Neuron (in vitro differentiated cells): ENCODE data around the gene SHMT2.

Experiments
- H2AFZ ChIP-seq: one replicate; pipeline ENCODE4 v1.6.1; 2013; ENCODE audit warnings: low read depth, mild to moderate bottlenecking, inconsistent platforms, low read length, moderate library complexity
- H3K27me3 ChIP-seq: one replicate; pipeline ENCODE4 v1.6.1; 2013; ENCODE audit warnings: low read length; ENCODE audit not compliant: insufficient read depth
- H3K36me3 ChIP-seq: one replicate; pipeline ENCODE4 v1.6.1; 2013; ENCODE audit warnings: low read length; ENCODE audit not compliant: insufficient read depth
- H3K4me1 ChIP-seq: one replicate; pipeline ENCODE4 v1.6.1; 2013; ENCODE audit warnings: low read length; ENCODE audit not compliant: insufficient read depth
- H3K4me3 ChIP-seq: 2 replicates; pipeline ENCODE4 v1.5.1; 2013; ENCODE audit warnings: mild to moderate bottlenecking, low read length, moderate library complexity
- H3K9me3 ChIP-seq: one replicate; pipeline ENCODE4 v1.6.1; 2013; ENCODE audit warnings: low read length

SHMT2 gene

GRCh38 chr12:57231276-57232021 is 1.9 kb downstream of the SHMT2 start:
- H3K4me3 ChIP-seq, result peak overlapping the region; percentile 76
- no peaks in the 10 kb centered on the region for H3K9me3 ChIP-seq
- H3K4me1 ChIP-seq, result peaks cover 29% of the 10 kb centered on the region
- H3K27me3 ChIP-seq, result peaks cover 18% of the 10 kb centered on the region
- peaks cover 36% of the 10 kb centered on the region for H3K36me3 ChIP-seq
- no peak overlapping the region for H2AFZ ChIP-seq

DNA sequence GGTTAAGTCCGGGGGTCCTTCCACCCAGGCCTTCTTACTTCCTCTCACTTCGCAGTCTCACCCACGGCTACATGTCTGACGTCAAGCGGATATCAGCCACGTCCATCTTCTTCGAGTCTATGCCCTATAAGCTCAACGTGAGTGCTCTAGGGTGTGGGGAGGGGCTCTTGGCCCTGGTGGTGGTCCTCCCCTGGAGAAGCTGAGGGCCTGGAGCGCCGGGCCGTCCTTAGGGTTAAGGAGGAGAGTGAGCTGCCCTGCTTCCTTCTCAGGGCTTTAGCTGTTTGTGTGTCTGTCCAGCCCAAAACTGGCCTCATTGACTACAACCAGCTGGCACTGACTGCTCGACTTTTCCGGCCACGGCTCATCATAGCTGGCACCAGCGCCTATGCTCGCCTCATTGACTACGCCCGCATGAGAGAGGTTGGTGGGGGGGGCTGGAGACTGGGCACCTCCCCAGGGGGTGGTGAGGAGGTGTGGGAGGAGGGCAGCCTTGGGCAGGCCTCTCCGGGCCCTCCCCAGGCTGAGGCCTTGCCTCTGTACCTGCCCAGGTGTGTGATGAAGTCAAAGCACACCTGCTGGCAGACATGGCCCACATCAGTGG is 2.7 kb downstream of the SHMT2 start:
- H3K36me3 ChIP-seq, result peaks cover 36% of the 10 kb centered on the region
- no peaks in the 10 kb centered on the region for H3K9me3 ChIP-seq
- H2AFZ ChIP-seq, result no peak overlapping the region
- peaks cover 12% of the 10 kb centered on the region for H3K27me3 ChIP-seq
- H3K4me3 ChIP-seq, result no peak overlapping the region
- H3K4me1 ChIP-seq, result peaks cover 22% of the 10 kb centered on the region

DNA sequence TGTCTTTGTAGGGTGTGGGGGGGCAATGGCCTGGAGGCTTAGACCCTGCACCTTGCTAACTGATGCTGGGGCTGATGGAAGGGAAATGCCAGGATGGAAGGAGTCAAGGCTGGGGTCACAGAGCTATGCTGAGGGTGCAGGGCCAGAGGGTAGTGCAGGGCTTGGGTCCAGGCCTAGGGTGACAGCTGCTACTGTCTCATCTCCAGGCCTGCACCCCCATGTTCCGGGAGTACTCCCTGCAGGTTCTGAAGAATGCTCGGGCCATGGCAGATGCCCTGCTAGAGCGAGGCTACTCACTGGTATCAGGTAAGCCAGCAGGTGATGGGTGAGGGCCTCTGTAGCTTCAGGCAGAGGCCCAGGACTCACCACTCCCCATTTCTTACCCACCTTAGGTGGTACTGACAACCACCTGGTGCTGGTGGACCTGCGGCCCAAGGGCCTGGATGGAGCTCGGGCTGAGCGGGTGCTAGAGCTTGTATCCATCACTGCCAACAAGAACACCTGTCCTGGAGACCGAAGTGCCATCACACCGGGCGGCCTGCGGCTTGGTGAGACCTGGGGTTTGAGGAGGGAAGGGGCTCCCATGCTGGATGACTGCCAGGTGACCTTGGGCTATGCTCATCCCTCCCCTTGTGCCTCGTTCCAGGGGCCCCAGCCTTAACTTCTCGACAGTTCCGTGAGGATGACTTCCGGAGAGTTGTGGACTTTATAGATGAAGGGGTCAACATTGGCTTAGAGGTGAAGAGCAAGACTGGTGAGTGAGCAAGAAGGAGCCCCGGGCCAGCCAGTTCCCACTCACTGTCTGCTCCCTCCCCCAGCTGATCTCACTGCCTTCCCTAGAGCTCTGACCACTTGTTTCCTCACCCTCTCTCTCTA is 4.1 kb downstream of the SHMT2 start:
- Histone ChIP-seq H3K9me3 (no peaks in the 10 kb centered on the region), H3K36me3 (peaks cover 36% of the 10 kb centered on the region), H2AFZ (no peak overlapping the region), H3K4me3 (no peak overlapping the region), H3K4me1 (peaks cover 23% of the 10 kb centered on the region), H3K27me3 (peaks cover 6% of the 10 kb centered on the region)

GRCh38 chr12:57234233-57234570 is 4.7 kb downstream of the SHMT2 start:
- Histone ChIP-seq H3K4me3 (no peak overlapping the region), H2AFZ (no peak overlapping the region), H3K9me3 (no peaks in the 10 kb centered on the region), H3K36me3 (peaks cover 36% of the 10 kb centered on the region), H3K27me3 (no peaks in the 10 kb centered on the region), H3K4me1 (peaks cover 19% of the 10 kb centered on the region)

GRCh38 chr12:57234571-57235016 is 5.1 kb downstream of the SHMT2 start:
- Histone ChIP-seq H2AFZ (no peak overlapping the region), H3K9me3 (no peaks in the 10 kb centered on the region), H3K4me3 (no peak overlapping the region), H3K4me1 (peaks cover 23% of the 10 kb centered on the region), H3K36me3 (peaks cover 36% of the 10 kb centered on the region), H3K27me3 (no peaks in the 10 kb centered on the region)

GRCh38 chr12:57235017-57235727 is 5.7 kb downstream of the SHMT2 start:
- Histone ChIP-seq H3K4me1 (peaks cover 25% of the 10 kb centered on the region), H3K27me3 (no peaks in the 10 kb centered on the region)

GRCh38 chr12:57235728-57236131 is 6.2 kb downstream of the SHMT2 start:
- H3K9me3 ChIP-seq, result no peaks in the 10 kb centered on the region
- peaks cover 23% of the 10 kb centered on the region for H3K4me1 ChIP-seq
- H3K27me3 ChIP-seq, result no peaks in the 10 kb centered on the region
- no peak overlapping the region for H2AFZ ChIP-seq
- no peak overlapping the region for H3K4me3 ChIP-seq
- H3K36me3 ChIP-seq, result peaks cover 36% of the 10 kb centered on the region

More at GRCh38 chr12:57235017-57235727, 5.7 kb downstream of the SHMT2 start:
- Histone ChIP-seq H3K4me3 (no peak overlapping the region), H2AFZ (no peak overlapping the region), H3K9me3 (no peaks in the 10 kb centered on the region), H3K36me3 (peaks cover 36% of the 10 kb centered on the region)

DNA sequence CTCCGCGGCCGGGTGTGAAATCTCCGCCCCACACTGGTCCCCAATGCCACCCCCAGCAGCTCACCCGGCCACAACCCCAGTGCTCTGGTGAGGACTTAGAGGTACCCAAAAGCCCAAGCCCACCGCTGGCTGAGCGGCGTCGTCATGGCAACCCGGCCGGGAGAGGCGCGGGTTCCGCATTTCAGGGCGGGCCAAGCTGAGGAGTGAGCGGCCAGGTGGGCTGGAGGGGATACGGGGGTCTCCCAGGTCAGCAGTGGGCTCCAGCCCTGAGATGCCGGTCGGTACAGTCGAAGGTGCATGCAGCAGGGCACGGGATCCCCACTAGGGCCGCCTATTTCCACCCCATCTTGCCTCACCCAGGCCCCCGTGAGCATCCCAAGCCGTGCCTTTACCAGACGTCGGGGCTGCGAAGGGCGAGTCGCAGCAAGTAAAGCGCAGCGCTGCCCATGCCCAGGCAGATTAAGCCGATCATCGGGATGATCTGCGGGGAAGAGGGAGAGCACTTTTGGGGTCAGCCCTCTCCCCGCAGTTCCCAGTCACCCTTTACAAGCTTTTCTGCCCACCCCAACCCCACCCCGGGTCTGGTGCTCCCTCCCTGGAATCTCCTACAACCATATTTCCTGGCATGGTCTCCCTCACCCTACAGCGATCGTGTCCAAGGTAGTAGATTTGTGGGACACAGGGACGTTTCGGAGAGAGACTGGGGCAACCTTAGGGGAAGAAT is 6.9 kb downstream of the SHMT2 start:
- Histone ChIP-seq H3K4me1 (peaks cover 24% of the 10 kb centered on the region), H3K4me3 (no peak overlapping the region), H3K9me3 (no peaks in the 10 kb centered on the region), H3K27me3 (peaks cover under 1% of the 10 kb centered on the region), H2AFZ (no peak overlapping the region), H3K36me3 (peaks cover 34% of the 10 kb centered on the region)

- peaks cover 31% of the 10 kb centered on the region for H3K4me1 ChIP-seq
- H3K9me3 ChIP-seq, result no peaks in the 10 kb centered on the region
- H3K27me3 ChIP-seq, result peaks cover 8% of the 10 kb centered on the region
- H2AFZ ChIP-seq, result no peak overlapping the region
- H3K4me3 ChIP-seq, result no peak overlapping the region
- peaks cover 27% of the 10 kb centered on the region for H3K36me3 ChIP-seq
These were observed 7.5 kb downstream of the SHMT2 start for GRCh38 chr12:57236925-57237595.

- Histone ChIP-seq H3K27me3 (peaks cover 9% of the 10 kb centered on the region), H2AFZ (no peak overlapping the region), H3K4me1 (peaks cover 36% of the 10 kb centered on the region), H3K4me3 (no peak overlapping the region), H3K36me3 (peaks cover 22% of the 10 kb centered on the region), H3K9me3 (no peaks in the 10 kb centered on the region)
These were observed 8.1 kb downstream of the SHMT2 start for GRCh38 chr12:57237596-57237931.

- H3K4me1 ChIP-seq, result peaks cover 38% of the 10 kb centered on the region
- peaks cover 9% of the 10 kb centered on the region for H3K27me3 ChIP-seq
- peak overlapping the region; percentile 36 for H2AFZ ChIP-seq
- H3K36me3 ChIP-seq, result peaks cover 16% of the 10 kb centered on the region
- peak overlapping the region; percentile 45 for H3K4me3 ChIP-seq
- H3K9me3 ChIP-seq, result no peaks in the 10 kb centered on the region
These were observed 8.7 kb downstream of the SHMT2 start for GRCh38 chr12:57237932-57238853.
